ENCODE measurements around the gene FOXM1.
A peak's percentile ranks its signal among the peaks of the same experiment; 100 is the strongest.

The FOXM1 gene

GRCh38 chr12:2877047-2877952 lies at the start of gene FOXM1, which contains the start of gene RHNO1:
TSS of gene FOXM1 (minus strand) at chr12:2877174. CDS start at chr12:2874478, 2,696 bp downstream.
TSS of gene RHNO1 (plus strand) at chr12:2877223. CDS start at chr12:2885367, 8,144 bp downstream.
- DNase-seq (ENCODE audit: low read depth, low spot score), result no peak
- CTCF ChIA-PET, result interaction anchor here (0.7 to 2.6 kb wide), 7 partner anchors 10 to 157 kb away, joined by 3 to 21 read pairs (median 5); partner anchors contain the start of gene ITFG2
- TF ChIP-seq CTCF (IDR thresholded peaks at IDR 0.05; ENCODE audit: insufficient read depth, low read length, missing control alignments), result peak; percentile 26
- peak within 1 kb of the TSS; percentile 76 for H3K4me3 ChIP-seq (ENCODE audit: low read depth, low read length)
- POLR2A ChIA-PET, result interaction anchor here (1.1 to 1.3 kb wide), 2 partner anchors 13 to 15 kb away, joined by 3 to 5 read pairs; partner anchors contain the start of gene TULP3

DNA sequence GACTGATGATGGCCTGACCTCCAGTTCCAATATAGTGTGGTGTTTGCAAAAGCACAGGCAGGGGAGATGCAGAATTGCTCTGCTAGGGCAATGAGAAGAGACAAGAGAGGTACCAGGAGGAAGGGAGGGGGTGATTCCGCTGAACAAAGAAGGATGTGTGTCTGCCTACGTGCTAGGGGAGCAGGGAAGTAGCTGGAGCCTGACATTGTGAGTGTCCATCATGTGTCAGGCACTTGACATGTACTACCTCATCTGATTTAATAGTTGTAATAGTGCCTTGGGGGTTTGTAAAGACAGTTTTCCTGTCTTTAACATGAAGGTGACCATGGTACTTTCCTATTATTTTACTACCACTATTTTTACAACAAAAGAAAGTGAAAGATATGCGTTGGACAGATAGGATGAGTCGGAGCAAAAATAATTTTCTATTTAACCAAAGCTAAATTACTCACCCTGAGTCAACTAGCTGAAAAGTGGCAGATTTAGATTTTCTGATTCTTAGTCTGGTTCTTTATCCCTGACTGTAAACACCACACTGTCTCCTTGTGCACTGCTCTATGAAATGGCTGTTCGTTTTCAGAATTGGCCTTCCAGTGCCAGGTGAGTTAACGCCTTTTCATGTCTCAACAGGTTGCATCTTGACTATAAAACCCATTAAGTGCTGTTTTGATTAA lies 48.5 kb upstream of the FOXM1 start:
- ChIA-PET POLR2A (interaction anchor here (0.9 kb wide), 1 partner anchor 13 kb away, joined by 3 read pairs; no protein-coding TSS in a partner anchor), CTCF (interaction anchor here (0.7 to 1.5 kb wide), 3 partner anchors 17 to 87 kb away, joined by 3 to 4 read pairs (median 3); no protein-coding TSS in a partner anchor)
- no peak for TF ChIP-seq CTCF (IDR thresholded peaks at IDR 0.05; ENCODE audit: insufficient read depth, low read length, missing control alignments)

GRCh38 chr12:2924019-2924418 lies 47.0 kb upstream of the FOXM1 start:
- TF ChIP-seq CTCF (IDR thresholded peaks at IDR 0.05; ENCODE audit: insufficient read depth, low read length, missing control alignments), result no peak
- DNase-seq (ENCODE audit: low read depth, low spot score), result no peak
- CTCF ChIA-PET, result interaction anchor here (0.6 to 1.2 kb wide), 4 partner anchors 15 to 39 kb away, joined by 3 to 4 read pairs (median 3); no protein-coding TSS in a partner anchor
- POLR2A ChIA-PET, result no interaction called here
- no peak overlapping the region for H3K4me3 ChIP-seq (ENCODE audit: low read depth, low read length)

More for the DNA sequence above, 48.5 kb upstream of the FOXM1 start:
- no peak overlapping the region for H3K4me3 ChIP-seq (ENCODE audit: low read depth, low read length)
- no peak for DNase-seq (ENCODE audit: low read depth, low spot score)

GRCh38 chr12:2923057-2923456 lies 46.1 kb upstream of the FOXM1 start:
- ChIA-PET CTCF (interaction anchor here (0.7 to 2.1 kb wide), 6 partner anchors 10 to 69 kb away, joined by 3 to 5 read pairs (median 3); no protein-coding TSS in a partner anchor), POLR2A (no interaction called here)
- H3K4me3 ChIP-seq (ENCODE audit: low read depth, low read length), result no peak overlapping the region
- DNase-seq (ENCODE audit: low read depth, low spot score), result no peak
- TF ChIP-seq CTCF (IDR thresholded peaks at IDR 0.05; ENCODE audit: insufficient read depth, low read length, missing control alignments), result no peak

- TF ChIP-seq CTCF (IDR thresholded peaks at IDR 0.05; ENCODE audit: insufficient read depth, low read length, missing control alignments), result no peak
- ChIA-PET POLR2A (no interaction called here), CTCF (interaction anchor here (0.7 to 2.1 kb wide), 6 partner anchors 11 to 68 kb away, joined by 3 to 5 read pairs (median 4); no protein-coding TSS in a partner anchor)
- no peak for DNase-seq (ENCODE audit: low read depth, low spot score)
- no peak overlapping the region for H3K4me3 ChIP-seq (ENCODE audit: low read depth, low read length)
Observed at GRCh38 chr12:2922329-2922728, 45.4 kb upstream of the FOXM1 start.
